Epithelial cell of prostate (primary cell): ENCODE measurements around the gene SORCS1.

Source experiments
- DNase-seq: peaks from one replicate; pipeline ENCODE4 v3.0.0-alpha.2; 2011; ENCODE audit warnings: low read depth, low spot score
- H3K27ac ChIP-seq: fragments of 450-650 bp; 2 replicates; pipeline ENCODE4 v1.5.1; 2017; ENCODE audit warnings: mild to moderate bottlenecking

SORCS1 gene

GRCh38 chr10:106711313-106711906 lies 453.1 kb downstream of the SORCS1 start:
- no peak overlapping the region for H3K27ac ChIP-seq
- DNase-seq = no peak

- no peak for DNase-seq
- no peak overlapping the region for H3K27ac ChIP-seq
Observed at GRCh38 chr10:106708506-106708905, 456.0 kb downstream of the SORCS1 start.

GRCh38 chr10:106707657-106708056 lies 456.8 kb downstream of the SORCS1 start:
- no peak for DNase-seq
- H3K27ac ChIP-seq = no peak overlapping the region

DNA sequence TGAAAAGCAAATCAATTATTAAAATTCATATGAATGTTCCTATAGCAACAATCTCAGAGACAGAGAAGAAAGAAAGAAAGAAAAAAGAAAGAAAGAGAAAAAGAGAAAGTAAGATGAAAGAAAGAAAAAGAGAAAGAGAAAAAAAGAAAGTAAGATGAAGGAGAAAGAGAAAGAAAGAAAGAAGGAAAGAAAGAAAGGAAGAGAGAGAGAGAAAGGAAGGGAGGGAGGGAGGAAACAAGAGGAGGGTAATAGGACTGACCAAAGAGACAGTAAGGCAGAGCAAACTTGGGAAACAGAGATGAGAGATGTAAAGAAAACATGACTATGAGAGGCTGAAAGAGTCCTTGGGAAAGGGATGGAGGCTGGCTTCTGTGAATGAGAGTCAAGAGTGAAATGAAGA lies 458.4 kb downstream of the SORCS1 start:
- no peak overlapping the region for H3K27ac ChIP-seq
- DNase-seq = no peak

- no peak for DNase-seq
Observed at GRCh38 chr10:106705681-106706100, 458.8 kb downstream of the SORCS1 start.

GRCh38 chr10:106696239-106696638 lies 468.3 kb downstream of the SORCS1 start:
- DNase-seq = no peak

More at GRCh38 chr10:106705681-106706100, 458.8 kb downstream of the SORCS1 start:
- H3K27ac ChIP-seq = no peak overlapping the region

GRCh38 chr10:106694696-106695095 lies 469.8 kb downstream of the SORCS1 start:
- no peak overlapping the region for H3K27ac ChIP-seq
- no peak for DNase-seq

More at GRCh38 chr10:106696239-106696638, 468.3 kb downstream of the SORCS1 start:
- no peak overlapping the region for H3K27ac ChIP-seq

DNA sequence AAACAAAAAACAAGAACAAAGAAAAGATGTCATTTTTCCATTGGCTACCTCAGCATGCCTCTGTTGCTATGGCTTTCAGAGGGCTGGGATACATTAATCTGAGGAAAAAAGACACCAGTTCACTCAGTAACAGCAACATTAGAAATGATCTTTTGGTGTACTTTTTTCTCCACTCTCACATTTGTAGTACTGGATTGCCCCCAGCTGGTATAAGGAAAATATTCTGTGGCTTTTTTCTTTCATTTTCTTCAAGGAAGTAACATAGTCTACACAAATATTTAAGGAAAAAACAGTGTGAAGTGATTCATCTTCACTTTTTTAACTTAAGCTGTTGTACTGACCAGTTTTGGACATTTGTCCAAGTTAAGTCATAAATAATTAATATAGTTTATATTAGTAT lies 482.3 kb downstream of the SORCS1 start:
- no peak for DNase-seq
- H3K27ac ChIP-seq = no peak overlapping the region

DNA sequence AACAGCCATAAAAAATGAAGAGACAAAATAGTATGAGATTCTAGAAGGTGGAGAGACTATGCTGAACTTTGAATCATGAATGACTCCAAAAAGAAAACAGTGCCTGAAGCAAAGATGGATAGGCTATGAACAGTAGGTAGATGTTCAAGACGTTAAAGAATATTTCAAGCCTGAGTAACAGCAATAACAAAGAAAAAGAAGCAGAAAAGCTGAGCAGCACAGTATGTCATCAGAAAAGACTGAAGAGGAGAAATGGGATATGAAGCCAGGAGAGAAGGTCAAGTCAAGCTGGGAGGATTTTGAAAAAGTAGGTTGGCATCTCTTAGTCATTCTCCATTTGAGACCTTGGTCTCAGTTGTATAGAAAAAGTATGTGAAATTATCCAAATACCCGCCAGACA lies 484.4 kb downstream of the SORCS1 start:
- DNase-seq = no peak
- no peak overlapping the region for H3K27ac ChIP-seq

DNA sequence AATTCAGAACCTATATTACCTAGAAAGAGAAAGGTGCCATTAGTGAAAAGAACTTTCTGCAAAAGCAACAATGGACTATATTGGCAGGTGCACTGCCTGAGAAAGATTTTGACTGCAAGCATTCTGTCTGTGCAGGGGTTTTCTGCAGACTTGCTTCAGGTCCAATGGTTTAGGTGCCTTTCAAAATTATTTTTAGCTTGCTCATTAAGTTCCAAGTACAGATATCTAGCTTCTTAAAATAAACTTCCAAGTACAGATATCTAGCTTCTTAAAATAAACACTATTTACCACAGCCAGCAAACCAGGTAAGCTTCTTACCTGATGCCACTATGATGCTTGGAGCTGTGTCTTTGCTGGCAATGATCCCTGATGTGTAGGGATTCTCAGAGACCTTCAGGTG lies 485.2 kb downstream of the SORCS1 start:
- no peak overlapping the region for H3K27ac ChIP-seq

GRCh38 chr10:106672517-106673175 lies 491.9 kb downstream of the SORCS1 start:
- DNase-seq = no peak

More for the DNA sequence above, 485.2 kb downstream of the SORCS1 start:
- no peak for DNase-seq

GRCh38 chr10:106661767-106662140 lies 502.8 kb downstream of the SORCS1 start:
- H3K27ac ChIP-seq = no peak overlapping the region
- DNase-seq = no peak

More at GRCh38 chr10:106672517-106673175, 491.9 kb downstream of the SORCS1 start:
- H3K27ac ChIP-seq = no peak overlapping the region

GRCh38 chr10:106661133-106661766 lies 503.3 kb downstream of the SORCS1 start:
- H3K27ac ChIP-seq = no peak overlapping the region
- DNase-seq = no peak

DNA sequence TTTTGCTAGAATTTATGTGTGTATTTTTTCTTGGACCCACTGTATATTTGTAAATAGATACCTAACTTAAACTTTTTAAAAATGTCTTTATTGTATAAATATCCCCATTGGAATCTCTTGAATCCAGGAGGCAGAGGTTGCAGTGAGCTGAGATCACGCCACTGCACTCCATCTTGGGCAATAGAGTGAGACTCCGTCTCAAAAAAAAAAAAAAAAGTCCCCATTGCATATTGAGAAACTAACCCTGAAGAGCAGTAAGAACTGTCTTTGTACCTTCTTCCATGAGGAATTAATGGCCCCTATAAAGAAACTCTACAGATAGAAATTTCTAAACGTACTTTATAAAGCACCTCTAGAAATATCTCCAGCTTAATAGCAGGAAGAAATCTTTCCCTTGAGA lies 504.0 kb downstream of the SORCS1 start:
- no peak overlapping the region for H3K27ac ChIP-seq
- no peak for DNase-seq

GRCh38 chr10:106655636-106656035 lies 508.9 kb downstream of the SORCS1 start:
- DNase-seq = no peak
- no peak overlapping the region for H3K27ac ChIP-seq

DNA sequence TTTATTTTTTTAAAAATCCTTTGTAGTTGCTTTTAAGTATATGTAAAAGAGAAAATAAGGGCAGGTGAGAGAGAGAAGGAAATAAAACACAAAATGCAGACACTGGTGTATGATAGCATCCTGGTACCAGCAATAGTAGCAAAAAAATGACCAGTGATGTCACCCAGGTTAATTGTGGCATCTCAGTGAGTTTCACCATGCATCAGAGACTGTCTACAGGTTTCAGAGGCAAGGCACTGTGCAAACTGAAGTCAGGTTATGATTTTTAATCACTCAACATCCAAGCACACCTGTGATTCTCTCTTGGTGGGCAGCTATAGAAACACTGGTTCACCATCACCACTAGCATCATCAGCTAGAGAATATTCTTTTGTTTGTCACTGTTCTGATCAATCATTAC lies 509.3 kb downstream of the SORCS1 start:
- H3K27ac ChIP-seq = no peak overlapping the region
- no peak for DNase-seq

DNA sequence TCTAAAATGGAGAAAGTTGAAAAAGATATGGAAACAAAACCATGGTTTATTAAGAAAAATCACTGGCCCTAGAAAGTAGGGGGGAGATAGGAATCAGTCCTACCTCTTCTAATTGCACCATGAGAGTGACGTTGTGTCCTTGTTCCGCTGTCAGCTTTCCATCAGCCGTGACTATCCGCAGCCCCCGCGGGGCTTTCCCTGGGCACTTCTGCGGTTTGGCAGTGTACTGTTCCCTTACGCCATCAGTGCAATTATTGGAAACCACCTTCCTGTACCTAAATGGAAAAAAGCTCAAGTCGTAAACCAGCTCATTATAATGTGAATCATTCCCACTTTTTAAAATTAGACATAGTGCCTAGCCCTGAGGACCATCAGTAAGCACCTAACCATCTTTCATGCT lies 512.2 kb downstream of the SORCS1 start:
- no peak for DNase-seq
- H3K27ac ChIP-seq = no peak overlapping the region

DNA sequence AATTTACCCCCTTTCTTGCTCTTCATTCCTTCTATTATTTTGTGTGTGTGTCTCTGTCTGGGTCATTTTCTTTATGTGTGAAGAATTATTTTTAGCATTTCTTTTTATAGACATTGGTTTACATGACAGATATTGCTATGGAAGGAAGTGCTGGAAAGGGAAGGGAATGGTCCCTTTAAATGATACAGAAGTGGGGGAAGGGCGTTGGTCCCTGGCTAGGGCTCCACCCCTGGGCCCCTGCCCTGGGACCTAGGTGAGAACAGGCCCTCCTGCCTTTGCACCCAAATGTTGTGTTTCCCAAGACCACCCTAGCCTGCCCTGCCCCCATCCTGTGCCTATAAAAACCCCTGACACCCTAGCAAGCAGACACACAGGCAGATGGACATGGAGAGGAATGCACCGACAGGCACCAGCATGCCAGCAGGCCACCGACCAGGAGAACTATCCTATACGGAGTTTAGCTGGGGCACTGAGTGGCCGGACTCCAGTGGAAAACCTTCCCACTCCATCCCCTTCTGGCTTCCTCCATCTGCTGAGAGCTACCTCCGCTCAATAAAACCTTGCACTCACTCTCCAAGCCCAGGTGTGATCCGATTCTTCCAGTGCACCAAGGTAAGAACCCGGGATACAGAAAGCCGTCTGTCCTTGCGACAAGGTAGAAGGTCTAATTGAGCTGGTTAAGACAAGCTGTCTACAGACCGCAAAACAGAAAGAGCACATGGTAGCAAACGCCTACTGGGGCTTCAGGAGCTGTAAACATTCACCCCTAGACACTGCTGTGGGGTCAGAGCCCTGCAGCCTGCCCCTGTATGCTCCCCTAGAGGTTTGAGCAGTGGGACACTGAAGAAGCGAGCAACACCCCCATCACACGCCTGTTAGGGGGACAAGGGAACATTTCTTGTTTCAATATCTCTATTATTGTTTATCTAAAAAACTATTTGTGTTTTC lies 515.7 kb downstream of the SORCS1 start:
- H3K27ac ChIP-seq = no peak overlapping the region
- DNase-seq = no peak

- DNase-seq = no peak
- no peak overlapping the region for H3K27ac ChIP-seq
Observed at GRCh38 chr10:106643473-106643872, 521.0 kb downstream of the SORCS1 start.

DNA sequence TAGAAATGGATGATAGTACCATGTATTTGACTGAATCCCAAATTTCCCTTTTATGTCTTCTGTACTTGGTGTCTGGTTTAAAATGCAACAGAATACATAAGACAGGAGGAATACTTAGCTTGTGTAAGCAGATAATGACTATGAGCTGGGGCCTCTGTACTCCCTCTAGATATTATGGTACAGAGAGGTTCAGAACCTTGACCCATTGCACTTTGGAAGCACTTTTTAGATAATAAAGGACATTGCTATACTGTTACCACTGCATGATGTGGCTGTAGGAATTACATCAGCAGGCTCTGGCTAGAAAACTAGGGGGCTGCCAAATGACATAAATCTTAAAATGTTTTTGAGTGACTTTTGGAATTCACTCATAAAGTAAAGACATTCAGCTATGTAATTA lies 526.6 kb downstream of the SORCS1 start:
- H3K27ac ChIP-seq = no peak overlapping the region
- DNase-seq = no peak
